Fibroblast of lung (primary cell): ENCODE results near the gene EEFSEC.

Source experiments
- EZH2 ChIP-seq: IDR thresholded peaks from 2 replicates; pipeline ENCODE4 v1.5.1; 2012; ENCODE audit warnings: low read length, control low read depth, mild to moderate bottlenecking; ENCODE audit errors: missing control alignments
- TF ChIP-seq, protein P1 (sequence below), 2 donors: IDR thresholded peaks in 1 of 2; conservative IDR thresholded peaks in 1 of 2; 1 replicate in 1 of 2; 2 replicates in 1 of 2; pipeline ENCODE4 v1.5.1; 2011 to 2012; ENCODE audit warnings: low read length in 2 of 2, control low read depth in 1 of 2, inconsistent platforms in 1 of 2, low read depth in 1 of 2, mild to moderate bottlenecking in 1 of 2

DNA sequence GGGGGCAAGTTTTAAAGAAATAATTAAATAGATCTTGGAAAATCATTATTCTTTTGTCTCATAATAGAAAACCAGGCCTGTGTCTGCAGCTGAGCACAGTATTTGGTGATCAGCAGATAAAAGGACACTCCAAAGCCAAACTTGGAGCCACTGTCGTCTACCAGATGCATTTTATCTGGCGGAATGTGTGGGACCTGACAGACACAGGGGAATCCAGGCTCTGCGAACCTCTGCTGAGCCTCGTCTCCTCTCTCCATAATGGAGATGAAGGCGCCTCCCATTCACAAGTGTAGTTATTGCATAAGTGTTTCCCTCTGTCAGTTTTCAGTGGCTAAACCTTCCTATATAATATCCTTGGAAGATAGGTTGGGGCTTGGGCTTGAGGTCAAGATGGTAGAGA lies 42.1 kb downstream of the EEFSEC start:
- TF ChIP-seq, protein P1, sequence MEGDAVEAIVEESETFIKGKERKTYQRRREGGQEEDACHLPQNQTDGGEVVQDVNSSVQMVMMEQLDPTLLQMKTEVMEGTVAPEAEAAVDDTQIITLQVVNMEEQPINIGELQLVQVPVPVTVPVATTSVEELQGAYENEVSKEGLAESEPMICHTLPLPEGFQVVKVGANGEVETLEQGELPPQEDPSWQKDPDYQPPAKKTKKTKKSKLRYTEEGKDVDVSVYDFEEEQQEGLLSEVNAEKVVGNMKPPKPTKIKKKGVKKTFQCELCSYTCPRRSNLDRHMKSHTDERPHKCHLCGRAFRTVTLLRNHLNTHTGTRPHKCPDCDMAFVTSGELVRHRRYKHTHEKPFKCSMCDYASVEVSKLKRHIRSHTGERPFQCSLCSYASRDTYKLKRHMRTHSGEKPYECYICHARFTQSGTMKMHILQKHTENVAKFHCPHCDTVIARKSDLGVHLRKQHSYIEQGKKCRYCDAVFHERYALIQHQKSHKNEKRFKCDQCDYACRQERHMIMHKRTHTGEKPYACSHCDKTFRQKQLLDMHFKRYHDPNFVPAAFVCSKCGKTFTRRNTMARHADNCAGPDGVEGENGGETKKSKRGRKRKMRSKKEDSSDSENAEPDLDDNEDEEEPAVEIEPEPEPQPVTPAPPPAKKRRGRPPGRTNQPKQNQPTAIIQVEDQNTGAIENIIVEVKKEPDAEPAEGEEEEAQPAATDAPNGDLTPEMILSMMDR (conservative IDR thresholded peaks at IDR 0.05 in 1 of 2, IDR thresholded peaks at IDR 0.05 in 1 of 2; ENCODE audit: low read depth in 1 of 2, low read length in 2 of 2): no peak
- no peak for TF ChIP-seq EZH2
